H9 (cell line): ENCODE results near the gene DCAF5. TPM values are rescaled to one million over a fixed set of nuclear protein-coding genes. Genes with fewer than 3 reads are reported as not detected.

Experiments
- DNase-seq: peaks from one replicate; pipeline ENCODE4 v3.0.0-alpha.2; 2017
- H2AFZ ChIP-seq: one replicate; pipeline ENCODE4 v1.6.1; 2013; ENCODE audit warnings: mild to moderate bottlenecking, low read length, control low read depth, moderate library complexity
- H2AK5ac ChIP-seq: 2 replicates; pipeline ENCODE4 v1.6.1; 2013; ENCODE audit warnings: low read length, control low read depth, mixed read lengths; ENCODE audit not compliant: insufficient read length
- H2BK120ac ChIP-seq: one replicate; pipeline ENCODE4 v1.6.1; 2013; ENCODE audit warnings: low read depth, mild to moderate bottlenecking, low read length, control low read depth, inconsistent platforms; ENCODE audit not compliant: poor library complexity, severe bottlenecking
- H2BK12ac ChIP-seq: 2 replicates; pipeline ENCODE4 v1.6.1; 2013; ENCODE audit warnings: low read length, control low read depth, mixed read lengths, low read depth; ENCODE audit not compliant: insufficient read length
- H2BK15ac ChIP-seq: 2 replicates; pipeline ENCODE4 v1.6.1; 2013; ENCODE audit warnings: low read depth, low read length, control low read depth
- H2BK20ac ChIP-seq: one replicate; pipeline ENCODE4 v1.6.1; 2013; ENCODE audit warnings: low read depth, mild to moderate bottlenecking, low read length, control low read depth, inconsistent platforms; ENCODE audit not compliant: poor library complexity, severe bottlenecking
- H2BK5ac ChIP-seq: 2 replicates; pipeline ENCODE4 v1.6.1; 2013; ENCODE audit warnings: low read length, control low read depth, mixed read lengths; ENCODE audit not compliant: insufficient read length
- H3K14ac ChIP-seq: 2 replicates; pipeline ENCODE4 v1.6.1; 2013; ENCODE audit warnings: low read length, control low read depth; ENCODE audit not compliant: insufficient read depth
- H3K18ac ChIP-seq: 2 replicates; pipeline ENCODE4 v1.6.1; 2013; ENCODE audit warnings: low read depth, mild to moderate bottlenecking, mixed read lengths, low read length, control low read depth; ENCODE audit not compliant: insufficient read length
- H3K23ac ChIP-seq: 2 replicates; pipeline ENCODE4 v1.6.1; 2013; ENCODE audit warnings: low read length, control low read depth, mixed read lengths, low read depth; ENCODE audit not compliant: insufficient read length
- H3K23me2 ChIP-seq: 2 replicates; pipeline ENCODE4 v1.6.1; 2013; ENCODE audit warnings: low read depth, mild to moderate bottlenecking, mixed read lengths, low read length, control low read depth; ENCODE audit not compliant: insufficient read length, poor library complexity, severe bottlenecking
- H3K27ac ChIP-seq: 2 replicates; pipeline ENCODE4 v1.5.1; 2013; ENCODE audit warnings: low read length, control low read depth, mixed read lengths, low read depth; ENCODE audit not compliant: insufficient read length
- H3K27me3 ChIP-seq: 2 replicates; pipeline ENCODE4 v1.6.1; 2013; ENCODE audit warnings: low read length, control low read depth, inconsistent platforms; ENCODE audit not compliant: insufficient read depth
- H3K4ac ChIP-seq: 2 replicates; pipeline ENCODE4 v1.6.1; 2013; ENCODE audit warnings: low read depth, mild to moderate bottlenecking, control low read depth, inconsistent platforms, low read length, moderate library complexity
- H3K4me1 ChIP-seq: 2 replicates; pipeline ENCODE4 v1.6.1; 2013; ENCODE audit warnings: low read length, control low read depth, inconsistent platforms; ENCODE audit not compliant: insufficient read depth
- H3K4me2 ChIP-seq: 2 replicates; pipeline ENCODE4 v1.6.1; 2013; ENCODE audit warnings: low read length, control low read depth, mixed read lengths; ENCODE audit not compliant: insufficient read length, insufficient read depth
- H3K56ac ChIP-seq: 2 replicates; pipeline ENCODE4 v1.6.1; 2013; ENCODE audit warnings: low read depth, mild to moderate bottlenecking, mixed read lengths, low read length, control low read depth; ENCODE audit not compliant: insufficient read length
- H3K79me1 ChIP-seq: 2 replicates; pipeline ENCODE4 v1.6.1; 2013; ENCODE audit warnings: low read depth, mild to moderate bottlenecking, moderate library complexity, low read length, control low read depth, inconsistent platforms; ENCODE audit not compliant: insufficient read depth, poor library complexity, severe bottlenecking
- H3K79me2 ChIP-seq: 2 replicates; pipeline ENCODE4 v1.6.1; 2013; ENCODE audit warnings: low read length, control low read depth, inconsistent platforms; ENCODE audit not compliant: insufficient read depth
- H3K9ac ChIP-seq: 2 replicates; pipeline ENCODE4 v1.6.1; 2013; ENCODE audit warnings: low read length, control low read depth, mixed read lengths; ENCODE audit not compliant: insufficient read length; ENCODE audit errors: extremely low read depth
- H3K9me3 ChIP-seq: one replicate; pipeline ENCODE4 v1.6.1; 2013; ENCODE audit warnings: low read depth, low read length, inconsistent platforms; ENCODE audit not compliant: control insufficient read depth
- H3T11ph ChIP-seq: one replicate; pipeline ENCODE4 v1.6.1; 2013; ENCODE audit warnings: mild to moderate bottlenecking, low read length, control low read depth, inconsistent platforms
- H4K20me1 ChIP-seq: one replicate; pipeline ENCODE4 v1.6.1; 2013; ENCODE audit not compliant: control insufficient read depth, insufficient read length, insufficient read depth
- H4K5ac ChIP-seq: 2 replicates; pipeline ENCODE4 v1.6.1; 2013; ENCODE audit warnings: low read depth, mild to moderate bottlenecking, mixed read lengths, low read length, control low read depth; ENCODE audit not compliant: insufficient read length
- H4K8ac ChIP-seq: replicated peaks from 2 replicates; pipeline ENCODE4 v1.6.1; 2013; ENCODE audit warnings: low read length, control low read depth, mixed read lengths, low read depth; ENCODE audit not compliant: insufficient read length
- H4K91ac ChIP-seq: 2 replicates; pipeline ENCODE4 v1.6.1; 2013; ENCODE audit warnings: low read depth, mild to moderate bottlenecking, moderate library complexity, mixed read lengths, low read length, control low read depth; ENCODE audit not compliant: insufficient read length
- H3K27ac Mint-ChIP-seq, 3 experiments: 2 replicates in 2 of 3; 3 replicates in 1 of 3; pipeline ENCODE4 v1.8.0; 2020 to 2021; ENCODE audit warnings: mixed read lengths in 3 of 3, mild to moderate bottlenecking in 1 of 3, moderate library complexity in 1 of 3
- H3K27me3 Mint-ChIP-seq: 2 replicates; pipeline ENCODE4 v1.8.0; 2021; ENCODE audit warnings: low read depth, mild to moderate bottlenecking, moderate library complexity, mixed read lengths
- H3K36me3 Mint-ChIP-seq, 3 experiments: 2 replicates in 2 of 3; 3 replicates in 1 of 3; pipeline ENCODE4 v1.8.0; 2020 to 2021; ENCODE audit warnings: low read depth in 3 of 3, mixed read lengths in 3 of 3; ENCODE audit not compliant: insufficient read depth in 1 of 3
- H3K4me1 Mint-ChIP-seq, 2 experiments: 2 replicates each; pipeline ENCODE4 v1.8.0; 2020; ENCODE audit warnings: mixed read lengths in 2 of 2
- H3K4me3 Mint-ChIP-seq, 2 experiments: 2 replicates in 1 of 2; 3 replicates in 1 of 2; pipeline ENCODE4 v1.8.0; 2020 to 2021; ENCODE audit warnings: mild to moderate bottlenecking in 2 of 2, mixed read lengths in 2 of 2, moderate library complexity in 1 of 2
- H3K9me3 Mint-ChIP-seq, 2 experiments: 2 replicates in 1 of 2; 3 replicates in 1 of 2; pipeline ENCODE4 v1.8.0; 2020; ENCODE audit warnings: mild to moderate bottlenecking in 2 of 2, mixed read lengths in 2 of 2, moderate library complexity in 1 of 2
- WGBS: extraction: QIAGEN DNeasy Blood & Tissue Kit; methylation state at CpG from one replicate; pipeline ENCODE4 v1.1.7; 2013; ENCODE audit warnings: missing lambda C conversion rate, low lambda C conversion rate, mixed read lengths; ENCODE audit not compliant: insufficient read length; ENCODE audit errors: extremely low coverage; 5-methylcytosine and 5-hydroxymethylcytosine counted together
- total RNA-seq: library from RNA; stranded (reverse); gene quantifications from 2 replicates; pipeline ENCODE4 v1.2.1, GENCODE V29; 2021
- TF ChIP-seq, protein P1 (sequence below): fragments of 200-600 bp; sonication (generic); conservative IDR thresholded peaks from 3 replicates; pipeline ENCODE4 v1.8.0; 2021; ENCODE audit warnings: antibody characterized with exemption, mild to moderate bottlenecking

Gene DCAF5
- total RNA-seq, 1 experiment from 2014 or later: 31.4 TPM

DNA sequence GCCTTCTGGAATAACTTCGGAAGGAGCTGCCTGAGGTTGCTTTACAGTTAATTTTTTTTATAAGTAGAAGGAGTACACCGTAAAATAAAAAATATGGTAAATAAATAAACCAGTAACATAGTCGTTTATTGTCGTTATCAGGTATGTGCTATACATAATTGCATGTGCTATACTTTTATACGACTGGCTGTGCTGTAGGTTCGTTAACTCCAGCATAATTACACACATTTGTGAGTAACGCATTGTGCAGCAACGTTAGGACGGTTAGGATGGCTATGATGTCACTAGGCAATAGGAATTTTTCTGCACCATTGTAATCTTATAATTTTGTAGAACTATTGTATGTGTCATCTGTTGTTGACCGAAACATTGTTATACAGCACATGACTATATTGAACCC lies 46.9 kb upstream of the DCAF5 start:
- H3K4me3 Mint-ChIP-seq: no peak overlapping the region
- H3K9me3 Mint-ChIP-seq: no peaks in the 10 kb centered on the region
- Histone ChIP-seq H3K9me3 (no peaks in the 10 kb centered on the region), H3K79me1 (no peaks in the 10 kb centered on the region), H2BK20ac (no peak overlapping the region), H3K56ac (no peak overlapping the region), H3K27ac (no peak overlapping the region), H3T11ph (no peak overlapping the region), H3K27me3 (no peaks in the 10 kb centered on the region), H3K4ac (no peak overlapping the region), H3K4me1 (no peaks in the 10 kb centered on the region), H2BK15ac (no peak overlapping the region), H3K14ac (no peak overlapping the region), H3K18ac (no peak overlapping the region), H3K79me2 (peaks cover 2% of the 10 kb centered on the region; the same call in 1 of the 2 replicates), H4K8ac (no peak overlapping the region), H2AK5ac (no peak overlapping the region), H3K23me2 (no peaks in the 10 kb centered on the region), H4K20me1 (no peaks in the 10 kb centered on the region), H2BK12ac (no peak overlapping the region), H2AFZ (no peak overlapping the region), H2BK5ac (no peak overlapping the region), H4K91ac (no peak overlapping the region), H3K4me2 (no peak overlapping the region), H4K5ac (no peak overlapping the region), H3K9ac (no peak overlapping the region), H2BK120ac (no peak overlapping the region), H3K23ac (no peak overlapping the region)
- WGBS: no CpG with 5 or more reads among the region's 10 CpGs
- no peaks in the 10 kb centered on the region for H3K27me3 Mint-ChIP-seq
- H3K4me1 Mint-ChIP-seq: no peaks in the 10 kb centered on the region
- TF ChIP-seq, protein P1, sequence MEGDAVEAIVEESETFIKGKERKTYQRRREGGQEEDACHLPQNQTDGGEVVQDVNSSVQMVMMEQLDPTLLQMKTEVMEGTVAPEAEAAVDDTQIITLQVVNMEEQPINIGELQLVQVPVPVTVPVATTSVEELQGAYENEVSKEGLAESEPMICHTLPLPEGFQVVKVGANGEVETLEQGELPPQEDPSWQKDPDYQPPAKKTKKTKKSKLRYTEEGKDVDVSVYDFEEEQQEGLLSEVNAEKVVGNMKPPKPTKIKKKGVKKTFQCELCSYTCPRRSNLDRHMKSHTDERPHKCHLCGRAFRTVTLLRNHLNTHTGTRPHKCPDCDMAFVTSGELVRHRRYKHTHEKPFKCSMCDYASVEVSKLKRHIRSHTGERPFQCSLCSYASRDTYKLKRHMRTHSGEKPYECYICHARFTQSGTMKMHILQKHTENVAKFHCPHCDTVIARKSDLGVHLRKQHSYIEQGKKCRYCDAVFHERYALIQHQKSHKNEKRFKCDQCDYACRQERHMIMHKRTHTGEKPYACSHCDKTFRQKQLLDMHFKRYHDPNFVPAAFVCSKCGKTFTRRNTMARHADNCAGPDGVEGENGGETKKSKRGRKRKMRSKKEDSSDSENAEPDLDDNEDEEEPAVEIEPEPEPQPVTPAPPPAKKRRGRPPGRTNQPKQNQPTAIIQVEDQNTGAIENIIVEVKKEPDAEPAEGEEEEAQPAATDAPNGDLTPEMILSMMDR: no peak
- peaks cover 0 to 3% (median 0%) of the 10 kb centered on the region in 3 experiments; a peak in 2 of 7 replicates for H3K36me3 Mint-ChIP-seq
- no peak for DNase-seq
- H3K27ac Mint-ChIP-seq: no peak overlapping the region
